Measurements from ENCODE around the gene RNASE12. TPM values are rescaled to one million over a fixed set of nuclear protein-coding genes. Genes with fewer than 3 reads are reported as not detected.

RNASE12 gene
- polyA plus RNA-seq, 1 donor from 2014 or later = not detected

GRCh38 chr14:20628063-20628854, 37.1 kb upstream of the RNASE12 start:
- no peak overlapping the region for H3K4me2 ChIP-seq (ENCODE audit: low read length)
- H3K79me2 ChIP-seq (replicated peaks; ENCODE audit: insufficient read depth, low read length) = no peaks in the 10 kb centered on the region
- no peaks in the 10 kb centered on the region for H3K9me3 ChIP-seq (ENCODE audit: low read length)
- H3K36me3 ChIP-seq (ENCODE audit: insufficient read depth, low read length) = no peaks in the 10 kb centered on the region
- TF ChIP-seq SMC3 (conservative IDR thresholded peaks at IDR 0.05; ENCODE audit: poor library complexity) (no peak), MXI1 (conservative IDR thresholded peaks at IDR 0.05; ENCODE audit: poor library complexity, severe bottlenecking) (no peak)
- H2AFZ ChIP-seq (ENCODE audit: low read depth, low read length) = no peak overlapping the region
- no peak overlapping the region for H3K9ac ChIP-seq (ENCODE audit: low read length)
- no peak overlapping the region for H3K4me3 ChIP-seq (ENCODE audit: low read length)
- H4K20me1 ChIP-seq (ENCODE audit: insufficient read depth) = no peaks in the 10 kb centered on the region
- H3K9me2 ChIP-seq (ENCODE audit: insufficient read depth, low read length) = no peaks in the 10 kb centered on the region
- no peak overlapping the region for H3K27ac ChIP-seq (ENCODE audit: low read length)
- no peaks in the 10 kb centered on the region for H3F3A ChIP-seq (ENCODE audit: insufficient read depth, low read length, poor library complexity, severe bottlenecking)
- peaks cover 99% of the 10 kb centered on the region for H3K27me3 ChIP-seq (ENCODE audit: insufficient read depth, low read depth, low read length)

DNA sequence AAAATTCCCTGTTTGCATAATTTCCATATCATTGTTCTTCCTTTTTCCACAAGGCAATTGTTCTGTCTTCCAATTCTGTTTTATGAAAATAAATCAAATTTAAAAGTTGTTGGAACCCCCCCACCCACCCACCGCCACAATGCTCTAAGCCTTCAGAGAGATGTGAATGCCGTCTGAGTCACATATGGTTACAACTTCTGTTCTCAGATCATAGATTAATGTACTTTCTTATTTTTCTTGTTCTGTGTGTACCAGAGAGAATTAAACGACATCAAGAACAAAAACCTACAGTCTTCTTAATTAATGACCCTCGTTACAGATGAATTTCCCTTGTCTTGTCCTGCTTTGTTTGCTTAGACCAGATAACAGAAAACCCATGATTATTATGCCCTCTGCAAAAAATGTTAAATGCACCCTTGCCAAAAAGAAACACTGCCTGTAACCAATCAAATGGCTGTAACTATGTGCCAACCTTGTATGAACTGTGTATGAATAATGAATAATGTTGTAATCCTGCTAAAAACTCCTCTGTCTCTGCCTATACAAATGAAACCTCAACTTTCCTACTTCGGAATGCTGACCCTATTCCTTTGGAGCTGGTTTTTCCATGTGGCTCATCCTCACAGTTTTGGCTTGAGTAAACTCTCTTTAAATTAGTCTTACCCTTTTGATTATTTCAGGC, 36.3 kb upstream of the RNASE12 start:
- Histone ChIP-seq H3K9me2 (ENCODE audit: insufficient read depth, low read length) (no peaks in the 10 kb centered on the region), H3K9ac (ENCODE audit: low read length) (no peak overlapping the region), H3F3A (ENCODE audit: insufficient read depth, low read length, poor library complexity, severe bottlenecking) (no peaks in the 10 kb centered on the region), H3K27ac (ENCODE audit: low read length) (no peak overlapping the region), H3K4me2 (ENCODE audit: low read length) (no peak overlapping the region), H3K27me3 (ENCODE audit: insufficient read depth, low read depth, low read length) (peaks cover 100% of the 10 kb centered on the region), H2AFZ (ENCODE audit: low read depth, low read length) (no peak overlapping the region), H4K20me1 (ENCODE audit: insufficient read depth) (no peaks in the 10 kb centered on the region), H3K79me2 (replicated peaks; ENCODE audit: insufficient read depth, low read length) (no peaks in the 10 kb centered on the region), H3K36me3 (ENCODE audit: insufficient read depth, low read length) (no peaks in the 10 kb centered on the region), H3K4me3 (ENCODE audit: low read length) (no peak overlapping the region), H3K9me3 (ENCODE audit: low read length) (no peaks in the 10 kb centered on the region)
- no peak for TF ChIP-seq RAD21 (conservative IDR thresholded peaks at IDR 0.05)
- no peak for TF ChIP-seq EP300 (conservative IDR thresholded peaks at IDR 0.05; ENCODE audit: poor library complexity, severe bottlenecking)
- no peak for TF ChIP-seq TAF1 (IDR thresholded peaks at IDR 0.05; ENCODE audit: low read depth)
- TF ChIP-seq EZH2 (IDR thresholded peaks at IDR 0.05; ENCODE audit: borderline replicate concordance, insufficient read depth, low read length, poor library complexity, severe bottlenecking) = no peak
- no peak for TF ChIP-seq SMC3 (conservative IDR thresholded peaks at IDR 0.05; ENCODE audit: poor library complexity)
- no peak for TF ChIP-seq MXI1 (conservative IDR thresholded peaks at IDR 0.05; ENCODE audit: poor library complexity, severe bottlenecking)
- TF ChIP-seq, protein P1, sequence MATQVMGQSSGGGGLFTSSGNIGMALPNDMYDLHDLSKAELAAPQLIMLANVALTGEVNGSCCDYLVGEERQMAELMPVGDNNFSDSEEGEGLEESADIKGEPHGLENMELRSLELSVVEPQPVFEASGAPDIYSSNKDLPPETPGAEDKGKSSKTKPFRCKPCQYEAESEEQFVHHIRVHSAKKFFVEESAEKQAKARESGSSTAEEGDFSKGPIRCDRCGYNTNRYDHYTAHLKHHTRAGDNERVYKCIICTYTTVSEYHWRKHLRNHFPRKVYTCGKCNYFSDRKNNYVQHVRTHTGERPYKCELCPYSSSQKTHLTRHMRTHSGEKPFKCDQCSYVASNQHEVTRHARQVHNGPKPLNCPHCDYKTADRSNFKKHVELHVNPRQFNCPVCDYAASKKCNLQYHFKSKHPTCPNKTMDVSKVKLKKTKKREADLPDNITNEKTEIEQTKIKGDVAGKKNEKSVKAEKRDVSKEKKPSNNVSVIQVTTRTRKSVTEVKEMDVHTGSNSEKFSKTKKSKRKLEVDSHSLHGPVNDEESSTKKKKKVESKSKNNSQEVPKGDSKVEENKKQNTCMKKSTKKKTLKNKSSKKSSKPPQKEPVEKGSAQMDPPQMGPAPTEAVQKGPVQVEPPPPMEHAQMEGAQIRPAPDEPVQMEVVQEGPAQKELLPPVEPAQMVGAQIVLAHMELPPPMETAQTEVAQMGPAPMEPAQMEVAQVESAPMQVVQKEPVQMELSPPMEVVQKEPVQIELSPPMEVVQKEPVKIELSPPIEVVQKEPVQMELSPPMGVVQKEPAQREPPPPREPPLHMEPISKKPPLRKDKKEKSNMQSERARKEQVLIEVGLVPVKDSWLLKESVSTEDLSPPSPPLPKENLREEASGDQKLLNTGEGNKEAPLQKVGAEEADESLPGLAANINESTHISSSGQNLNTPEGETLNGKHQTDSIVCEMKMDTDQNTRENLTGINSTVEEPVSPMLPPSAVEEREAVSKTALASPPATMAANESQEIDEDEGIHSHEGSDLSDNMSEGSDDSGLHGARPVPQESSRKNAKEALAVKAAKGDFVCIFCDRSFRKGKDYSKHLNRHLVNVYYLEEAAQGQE (IDR thresholded peaks at IDR 0.05; ENCODE audit: borderline replicate concordance) = no peak
- no peak for TF ChIP-seq POLR2AphosphoS5 (IDR thresholded peaks at IDR 0.05)
- TF ChIP-seq CTCF (IDR thresholded peaks at IDR 0.05; ENCODE audit: poor library complexity, severe bottlenecking) = no peak
